Measurements from ENCODE around the gene TBCC. TPM values are rescaled to one million over a fixed set of nuclear protein-coding genes. Genes with fewer than 3 reads are reported as not detected.

Gene TBCC
- total and polyA plus RNA-seq, 10 of the 15 experiments (the other 5 are each of a cell fraction or from before 2014, with no cell fraction given), result 2.5 to 41.9 (median 20.3) TPM

DNA sequence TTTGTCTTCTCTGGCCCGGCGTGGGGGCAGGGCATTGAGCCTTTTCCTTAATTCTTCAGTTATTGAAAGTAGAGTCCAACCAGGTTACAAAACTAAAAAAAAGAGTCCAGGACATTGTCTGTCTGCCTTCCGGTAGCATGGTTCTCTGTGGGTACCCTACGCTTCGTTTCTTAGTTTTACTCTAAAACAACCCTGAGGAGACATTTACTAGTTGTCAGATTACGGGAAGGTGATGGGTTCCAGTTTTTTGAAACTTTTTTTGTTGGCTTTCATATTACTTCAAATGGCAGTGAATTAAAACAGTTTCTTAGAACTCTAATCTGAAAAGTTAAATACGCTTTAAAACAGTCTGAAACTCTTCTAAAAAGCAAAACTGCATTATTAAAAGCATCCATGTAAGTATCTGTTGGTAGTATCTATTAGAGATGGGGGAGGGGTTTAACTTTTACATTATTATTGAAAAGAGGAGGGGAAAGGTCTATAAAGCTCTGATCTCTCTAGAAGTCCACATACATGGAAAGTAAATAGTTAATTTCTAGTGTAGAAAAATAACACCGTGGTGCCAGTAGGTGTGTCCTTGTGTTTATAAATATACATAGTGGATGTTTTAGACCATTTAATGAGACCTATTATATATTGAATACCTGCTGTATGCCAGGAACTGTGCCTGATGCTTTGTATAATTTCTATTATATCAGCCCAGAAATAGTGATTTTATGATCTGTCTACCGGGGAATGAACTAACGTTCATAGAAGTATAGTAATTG lies 38.2 kb upstream of the TBCC start (continued):
- TF ChIP-seq FOXM1 (IDR thresholded peaks at IDR 0.05; ENCODE audit: low read depth, low read length) (0 out of 2 replicates have a peak, but pooled peaks have one; percentile 28), HDGF (IDR thresholded peaks at IDR 0.05) (no peak), WRNIP1 (IDR thresholded peaks at IDR 0.05; ENCODE audit: borderline replicate concordance, low read depth, low read length) (no peak), CHD2 (IDR thresholded peaks at IDR 0.05; ENCODE audit: borderline replicate concordance, low read depth, low read length) (0 out of 2 replicates have a peak, but pooled peaks have one; percentile 73), SRF (IDR thresholded peaks at IDR 0.05; ENCODE audit: low read depth in 2 of 2, low read length in 2 of 2) (no peak), MEF2A (IDR thresholded peaks at IDR 0.05; ENCODE audit: insufficient read depth, low read depth, low read length) (0 out of 2 replicates have a peak, but pooled peaks have one; percentile 13)
- TF ChIP-seq, protein P1, sequence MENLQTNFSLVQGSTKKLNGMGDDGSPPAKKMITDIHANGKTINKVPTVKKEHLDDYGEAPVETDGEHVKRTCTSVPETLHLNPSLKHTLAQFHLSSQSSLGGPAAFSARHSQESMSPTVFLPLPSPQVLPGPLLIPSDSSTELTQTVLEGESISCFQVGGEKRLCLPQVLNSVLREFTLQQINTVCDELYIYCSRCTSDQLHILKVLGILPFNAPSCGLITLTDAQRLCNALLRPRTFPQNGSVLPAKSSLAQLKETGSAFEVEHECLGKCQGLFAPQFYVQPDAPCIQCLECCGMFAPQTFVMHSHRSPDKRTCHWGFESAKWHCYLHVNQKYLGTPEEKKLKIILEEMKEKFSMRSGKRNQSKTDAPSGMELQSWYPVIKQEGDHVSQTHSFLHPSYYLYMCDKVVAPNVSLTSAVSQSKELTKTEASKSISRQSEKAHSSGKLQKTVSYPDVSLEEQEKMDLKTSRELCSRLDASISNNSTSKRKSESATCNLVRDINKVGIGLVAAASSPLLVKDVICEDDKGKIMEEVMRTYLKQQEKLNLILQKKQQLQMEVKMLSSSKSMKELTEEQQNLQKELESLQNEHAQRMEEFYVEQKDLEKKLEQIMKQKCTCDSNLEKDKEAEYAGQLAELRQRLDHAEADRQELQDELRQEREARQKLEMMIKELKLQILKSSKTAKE (IDR thresholded peaks at IDR 0.05; ENCODE audit: low read depth, poor library complexity, severe bottlenecking), result peak; percentile 22
- TF ChIP-seq, protein P2, sequence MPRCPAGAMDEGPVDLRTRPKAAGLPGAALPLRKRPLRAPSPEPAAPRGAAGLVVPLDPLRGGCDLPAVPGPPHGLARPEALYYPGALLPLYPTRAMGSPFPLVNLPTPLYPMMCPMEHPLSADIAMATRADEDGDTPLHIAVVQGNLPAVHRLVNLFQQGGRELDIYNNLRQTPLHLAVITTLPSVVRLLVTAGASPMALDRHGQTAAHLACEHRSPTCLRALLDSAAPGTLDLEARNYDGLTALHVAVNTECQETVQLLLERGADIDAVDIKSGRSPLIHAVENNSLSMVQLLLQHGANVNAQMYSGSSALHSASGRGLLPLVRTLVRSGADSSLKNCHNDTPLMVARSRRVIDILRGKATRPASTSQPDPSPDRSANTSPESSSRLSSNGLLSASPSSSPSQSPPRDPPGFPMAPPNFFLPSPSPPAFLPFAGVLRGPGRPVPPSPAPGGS (IDR thresholded peaks at IDR 0.05; ENCODE audit: borderline replicate concordance, insufficient read depth, low read depth, low read length, poor library complexity, severe bottlenecking), result no peak
